ENCODE measurements around the gene HIRIP3.

HIRIP3 gene

DNA sequence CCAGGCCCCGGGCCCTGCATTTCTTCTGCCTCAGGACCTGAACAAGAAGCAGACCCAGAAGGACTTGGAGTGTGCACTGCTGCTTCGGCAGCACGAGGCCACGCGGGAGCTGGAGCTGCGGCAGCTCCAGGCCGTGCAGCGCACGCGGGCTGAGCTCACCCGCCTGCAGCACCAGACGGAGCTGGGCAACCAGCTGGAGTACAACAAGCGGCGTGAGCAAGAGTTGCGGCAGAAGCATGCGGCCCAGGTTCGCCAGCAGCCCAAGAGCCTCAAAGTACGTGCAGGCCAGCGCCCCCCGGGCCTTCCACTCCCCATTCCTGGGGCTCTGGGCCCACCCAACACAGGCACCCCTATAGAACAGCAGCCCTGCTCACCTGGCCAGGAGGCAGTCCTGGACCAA is 9.2 kb downstream of the HIRIP3 start:
- DNase-seq: no peak
- Mint-ChIP-seq H3K9me3 (no peaks in the 10 kb centered on the region), H3K27me3 (no peaks in the 10 kb centered on the region), H3K4me3 (no peak overlapping the region), H3K4me1 (ENCODE audit: low read depth) (no peaks in the 10 kb centered on the region), H3K27ac (no peak overlapping the region), H3K36me3 (ENCODE audit: low read depth) (peaks cover 89% of the 10 kb centered on the region)

DNA sequence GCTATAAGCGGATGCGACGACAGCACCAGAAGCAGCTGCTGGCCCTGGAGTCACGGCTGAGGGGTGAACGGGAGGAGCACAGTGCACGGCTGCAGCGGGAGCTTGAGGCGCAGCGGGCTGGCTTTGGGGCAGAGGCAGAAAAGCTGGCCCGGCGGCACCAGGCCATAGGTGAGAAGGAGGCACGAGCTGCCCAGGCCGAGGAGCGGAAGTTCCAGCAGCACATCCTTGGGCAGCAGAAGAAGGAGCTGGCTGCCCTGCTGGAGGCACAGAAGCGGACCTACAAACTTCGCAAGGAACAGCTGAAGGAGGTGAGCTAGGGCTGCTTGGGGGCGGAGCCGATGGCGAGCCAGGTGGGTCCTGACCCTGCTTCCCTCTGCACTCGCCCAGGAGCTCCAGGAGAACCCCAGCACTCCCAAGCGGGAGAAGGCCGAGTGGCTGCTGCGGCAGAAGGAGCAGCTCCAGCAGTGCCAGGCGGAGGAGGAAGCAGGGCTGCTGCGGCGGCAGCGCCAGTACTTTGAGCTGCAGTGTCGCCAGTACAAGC is 10.1 kb downstream of the HIRIP3 start:
- H3K4me1 Mint-ChIP-seq (ENCODE audit: low read depth): no peaks in the 10 kb centered on the region
- no peaks in the 10 kb centered on the region for H3K27me3 Mint-ChIP-seq
- H3K9me3 Mint-ChIP-seq: no peaks in the 10 kb centered on the region
- no peak overlapping the region for H3K4me3 Mint-ChIP-seq
- H3K27ac Mint-ChIP-seq: no peak overlapping the region
- DNase-seq: no peak
- H3K36me3 Mint-ChIP-seq (ENCODE audit: low read depth): peaks cover 93% of the 10 kb centered on the region

DNA sequence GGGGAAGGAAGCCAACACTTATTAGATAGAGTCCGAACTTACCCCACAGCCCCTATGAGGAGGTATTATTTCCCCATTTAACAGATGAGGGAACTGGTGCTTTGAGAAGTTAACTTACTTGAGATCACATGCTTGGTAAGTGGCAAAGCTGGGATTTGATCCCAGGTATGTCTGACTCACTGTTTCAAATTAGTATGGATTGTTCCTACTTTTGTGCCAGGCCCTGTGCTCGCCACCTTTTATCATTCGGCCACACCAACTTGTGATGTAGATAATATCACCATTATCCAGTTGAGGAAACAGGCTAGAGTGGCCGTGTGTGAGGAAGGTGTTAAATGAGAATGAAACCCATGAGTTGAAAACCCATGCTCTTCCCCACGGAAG is 10.7 kb downstream of the HIRIP3 start:
- peaks cover 93% of the 10 kb centered on the region for H3K36me3 Mint-ChIP-seq (ENCODE audit: low read depth)
- H3K27me3 Mint-ChIP-seq: no peaks in the 10 kb centered on the region
- no peak for DNase-seq
- H3K27ac Mint-ChIP-seq: no peak overlapping the region
- no peaks in the 10 kb centered on the region for H3K9me3 Mint-ChIP-seq
- no peak overlapping the region for H3K4me3 Mint-ChIP-seq
- H3K4me1 Mint-ChIP-seq (ENCODE audit: low read depth): no peaks in the 10 kb centered on the region

DNA sequence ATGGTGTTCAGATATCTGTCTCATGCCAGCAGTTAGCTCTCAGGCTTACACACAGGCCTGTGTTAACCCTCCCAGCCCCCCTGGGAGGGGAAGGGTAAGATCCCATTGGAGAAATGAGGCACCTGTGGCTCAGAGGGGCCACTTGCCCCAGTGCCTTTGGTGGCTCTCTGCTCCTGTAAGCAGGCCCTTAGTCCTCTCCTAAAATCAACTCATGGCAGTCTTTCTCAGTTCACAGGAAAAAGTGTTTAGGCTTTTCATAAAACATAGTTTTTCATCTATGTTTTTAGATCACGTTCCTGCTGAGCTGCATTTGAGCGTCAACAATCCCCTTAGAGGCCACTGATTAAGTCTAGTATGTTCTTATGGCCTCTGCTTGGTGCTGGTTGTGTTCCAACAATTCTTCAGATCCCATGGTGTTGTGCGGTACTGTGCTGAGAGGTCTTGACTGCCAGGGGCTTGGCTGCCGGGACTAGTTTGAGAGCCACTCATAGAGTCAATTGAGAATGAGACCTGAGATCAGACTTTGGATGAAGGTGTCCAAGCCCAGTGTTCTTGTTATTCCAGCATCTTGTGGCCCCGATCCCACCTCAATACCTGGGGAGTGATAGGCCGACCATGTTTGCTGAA is 11.2 kb downstream of the HIRIP3 start:
- H3K4me1 Mint-ChIP-seq (ENCODE audit: low read depth): no peaks in the 10 kb centered on the region
- no peak for DNase-seq
- peaks cover 93% of the 10 kb centered on the region for H3K36me3 Mint-ChIP-seq (ENCODE audit: low read depth)
- no peaks in the 10 kb centered on the region for H3K27me3 Mint-ChIP-seq
- H3K9me3 Mint-ChIP-seq: no peaks in the 10 kb centered on the region
- H3K27ac Mint-ChIP-seq: no peak overlapping the region
- H3K4me3 Mint-ChIP-seq: no peak overlapping the region

DNA sequence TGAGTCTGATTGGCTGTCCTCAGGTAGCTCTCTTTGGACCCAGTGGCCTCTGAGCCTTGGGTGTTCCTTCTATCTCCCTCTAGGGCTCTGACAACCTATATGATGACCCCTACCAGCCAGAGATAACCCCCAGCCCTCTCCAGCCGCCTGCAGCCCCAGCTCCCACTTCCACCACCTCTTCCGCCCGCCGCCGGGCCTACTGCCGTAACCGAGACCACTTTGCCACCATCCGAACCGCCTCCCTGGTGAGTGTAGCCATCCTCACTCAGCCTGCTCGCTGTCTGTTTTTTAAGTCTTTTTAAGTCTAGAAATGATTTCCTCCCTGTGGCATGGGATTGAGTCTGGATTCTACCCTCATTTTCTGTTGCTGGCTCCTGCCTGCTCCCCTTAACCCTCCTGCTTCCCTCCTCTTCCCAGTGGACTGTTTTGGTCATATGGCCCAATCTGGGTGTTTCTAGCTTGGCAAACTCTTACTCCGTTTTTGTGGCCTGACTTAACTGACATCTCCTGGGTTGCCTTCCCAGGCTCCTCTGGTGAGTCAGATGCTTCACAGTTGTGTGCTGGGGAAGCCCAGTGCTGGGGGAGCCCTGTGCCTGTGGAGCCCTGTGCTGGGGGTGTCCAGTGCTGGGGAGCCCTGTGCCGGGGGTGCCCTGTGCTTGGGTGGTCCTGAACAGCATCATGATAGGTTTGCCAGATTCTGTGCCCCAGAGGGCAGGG is 11.8 kb downstream of the HIRIP3 start:
- H3K27ac Mint-ChIP-seq: no peak overlapping the region
- H3K9me3 Mint-ChIP-seq: no peaks in the 10 kb centered on the region
- H3K27me3 Mint-ChIP-seq: no peaks in the 10 kb centered on the region
- no peak overlapping the region for H3K4me3 Mint-ChIP-seq
- no peak for DNase-seq
- H3K36me3 Mint-ChIP-seq (ENCODE audit: low read depth): peaks cover 94% of the 10 kb centered on the region
- H3K4me1 Mint-ChIP-seq (ENCODE audit: low read depth): no peaks in the 10 kb centered on the region

DNA sequence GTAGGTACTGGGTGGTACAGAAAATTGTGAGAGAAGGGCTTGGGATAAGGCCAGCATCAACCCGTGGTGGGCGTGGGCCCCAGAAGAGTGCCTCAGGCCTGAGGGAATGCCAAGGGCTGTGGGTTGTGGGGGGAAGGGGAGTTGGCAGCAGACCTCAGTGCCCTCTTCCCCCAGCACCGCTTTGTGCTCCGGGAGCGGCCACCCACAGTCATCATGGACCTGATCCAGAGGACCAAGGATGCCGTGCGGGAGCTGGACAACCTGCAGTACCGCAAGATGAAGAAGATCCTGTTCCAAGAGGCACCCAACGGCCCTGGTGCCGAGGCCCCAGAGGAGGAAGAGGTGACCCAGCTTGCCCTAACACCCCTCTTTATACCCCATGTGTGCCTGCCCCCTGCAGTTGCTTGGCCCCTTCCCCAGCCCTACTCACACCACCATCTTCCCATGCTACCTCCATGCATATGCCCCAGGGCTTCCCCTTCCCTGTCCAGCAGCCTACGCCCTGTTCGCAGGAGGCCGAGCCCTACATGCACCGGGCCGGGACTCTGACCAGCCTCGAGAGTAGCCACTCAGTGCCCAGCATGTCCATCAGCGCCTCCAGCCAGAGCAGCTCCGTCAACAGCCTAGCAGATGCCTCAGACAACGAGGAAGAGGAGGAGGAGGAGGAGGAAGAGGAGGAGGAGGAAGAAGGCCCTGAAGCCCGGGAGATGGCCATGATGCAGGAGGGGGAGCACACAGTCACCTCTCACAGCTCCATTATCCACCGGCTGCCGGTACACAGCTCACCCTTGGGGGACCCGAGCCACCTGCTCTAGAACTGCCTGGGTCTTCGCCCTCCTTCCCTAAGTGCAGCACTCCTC is 12.6 kb downstream of the HIRIP3 start:
- Mint-ChIP-seq H3K27ac (no peak overlapping the region), H3K36me3 (ENCODE audit: low read depth) (peaks cover 94% of the 10 kb centered on the region)

DNA sequence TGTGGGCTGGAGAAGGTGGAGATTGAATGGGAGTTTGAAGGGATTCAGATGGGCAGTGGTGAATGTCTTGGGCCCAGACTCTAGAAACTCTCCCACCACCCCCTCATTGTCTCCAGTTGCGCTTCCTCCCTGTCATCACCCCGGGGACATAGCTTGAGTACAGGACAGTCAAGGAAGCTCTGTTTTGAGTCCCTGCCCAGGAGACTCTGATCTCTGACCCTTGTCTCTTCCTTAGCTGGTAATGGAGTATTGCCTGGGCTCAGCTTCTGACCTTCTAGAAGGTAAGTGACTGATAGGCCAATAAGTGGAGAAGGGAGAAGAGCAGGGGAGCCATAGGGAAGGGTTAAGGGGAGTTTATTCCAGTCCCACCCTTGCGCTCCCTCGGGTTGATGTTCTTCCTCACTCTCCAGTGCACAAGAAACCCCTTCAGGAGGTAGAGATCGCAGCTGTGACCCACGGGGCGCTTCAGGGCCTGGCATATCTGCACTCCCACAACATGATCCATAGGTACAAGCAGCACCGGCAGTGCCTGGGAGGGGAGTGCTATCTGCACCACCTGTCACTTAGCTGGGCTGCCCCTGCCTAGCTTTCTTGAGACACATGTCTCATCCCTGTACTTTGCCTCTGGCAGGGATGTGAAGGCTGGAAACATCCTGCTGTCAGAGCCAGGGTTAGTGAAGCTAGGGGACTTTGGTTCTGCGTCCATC is 16.7 kb downstream of the HIRIP3 start:
- Mint-ChIP-seq H3K27me3 (no peaks in the 10 kb centered on the region), H3K4me1 (ENCODE audit: low read depth) (peaks cover 27% of the 10 kb centered on the region), H3K4me3 (no peak overlapping the region), H3K27ac (peak overlapping the region; percentile 20), H3K9me3 (no peaks in the 10 kb centered on the region), H3K36me3 (ENCODE audit: low read depth) (peaks cover 86% of the 10 kb centered on the region)
- no peak for DNase-seq

More for the DNA sequence above, 12.6 kb downstream of the HIRIP3 start:
- no peak for DNase-seq
- no peaks in the 10 kb centered on the region for H3K4me1 Mint-ChIP-seq (ENCODE audit: low read depth)
- no peak overlapping the region for H3K4me3 Mint-ChIP-seq
- no peaks in the 10 kb centered on the region for H3K9me3 Mint-ChIP-seq
- no peaks in the 10 kb centered on the region for H3K27me3 Mint-ChIP-seq

DNA sequence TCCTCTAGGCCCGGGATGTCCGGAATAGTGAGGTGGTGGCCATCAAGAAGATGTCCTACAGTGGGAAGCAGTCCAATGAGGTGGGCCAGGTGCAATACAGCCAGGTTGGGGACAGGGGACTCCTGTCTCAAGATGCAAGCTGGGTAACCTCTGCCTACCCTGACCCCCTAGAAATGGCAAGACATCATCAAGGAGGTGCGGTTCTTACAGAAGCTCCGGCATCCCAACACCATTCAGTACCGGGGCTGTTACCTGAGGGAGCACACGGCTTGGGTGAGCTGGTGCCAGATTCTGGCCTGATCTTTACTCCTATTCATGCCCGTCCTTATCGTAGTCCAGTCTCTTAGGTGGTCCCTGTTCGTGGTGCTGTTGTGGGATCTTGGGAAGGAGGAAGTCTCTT is 17.3 kb downstream of the HIRIP3 start:
- Mint-ChIP-seq H3K9me3 (peaks cover 4% of the 10 kb centered on the region), H3K27me3 (no peaks in the 10 kb centered on the region), H3K36me3 (ENCODE audit: low read depth) (peaks cover 84% of the 10 kb centered on the region), H3K27ac (peak overlapping the region; percentile 31), H3K4me1 (ENCODE audit: low read depth) (peaks cover 31% of the 10 kb centered on the region), H3K4me3 (no peak overlapping the region)
- DNase-seq: no peak

DNA sequence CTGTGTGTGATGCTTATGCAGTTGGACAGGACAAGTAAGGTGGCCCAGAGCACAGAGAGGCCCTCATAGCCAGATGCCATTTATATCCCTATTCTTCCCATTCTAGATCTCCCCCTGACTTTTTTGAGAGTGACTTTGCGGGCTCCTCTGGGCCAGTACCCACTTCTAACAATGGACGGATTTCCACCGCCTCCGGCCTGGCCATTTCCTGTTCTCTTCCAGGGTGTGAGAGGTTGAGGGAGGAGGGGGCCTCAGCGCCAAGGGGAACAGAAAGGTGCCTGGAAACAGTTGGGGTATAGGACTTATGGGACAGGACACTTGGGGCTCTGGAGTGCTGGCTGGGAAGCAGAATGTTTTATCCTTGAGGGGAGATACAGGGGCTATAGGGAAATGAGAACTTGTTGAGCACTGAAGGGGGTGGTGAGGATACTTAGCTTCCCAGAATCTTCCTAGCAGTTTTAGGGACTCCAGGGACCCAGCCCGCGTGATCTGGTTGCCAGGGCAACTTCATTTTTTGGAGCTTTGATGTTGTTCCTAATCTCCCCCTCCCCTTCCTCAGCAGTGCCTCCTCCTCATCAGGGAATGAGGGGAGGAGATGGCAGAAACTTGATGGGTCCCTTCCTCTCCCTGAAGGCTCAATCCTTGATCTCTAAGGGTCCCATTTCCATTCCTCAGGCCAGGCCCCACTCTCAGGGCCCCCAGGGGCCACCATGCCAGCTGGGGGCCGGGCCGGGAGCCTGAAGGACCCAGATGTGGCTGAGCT is 18.2 kb downstream of the HIRIP3 start:
- Mint-ChIP-seq H3K4me1 (ENCODE audit: low read depth) (peaks cover 35% of the 10 kb centered on the region), H3K36me3 (ENCODE audit: low read depth) (peaks cover 81% of the 10 kb centered on the region), H3K4me3 (no peak overlapping the region), H3K27ac (peak overlapping the region; percentile 95), H3K27me3 (no peaks in the 10 kb centered on the region), H3K9me3 (peaks cover 8% of the 10 kb centered on the region)
- no peak for DNase-seq

DNA sequence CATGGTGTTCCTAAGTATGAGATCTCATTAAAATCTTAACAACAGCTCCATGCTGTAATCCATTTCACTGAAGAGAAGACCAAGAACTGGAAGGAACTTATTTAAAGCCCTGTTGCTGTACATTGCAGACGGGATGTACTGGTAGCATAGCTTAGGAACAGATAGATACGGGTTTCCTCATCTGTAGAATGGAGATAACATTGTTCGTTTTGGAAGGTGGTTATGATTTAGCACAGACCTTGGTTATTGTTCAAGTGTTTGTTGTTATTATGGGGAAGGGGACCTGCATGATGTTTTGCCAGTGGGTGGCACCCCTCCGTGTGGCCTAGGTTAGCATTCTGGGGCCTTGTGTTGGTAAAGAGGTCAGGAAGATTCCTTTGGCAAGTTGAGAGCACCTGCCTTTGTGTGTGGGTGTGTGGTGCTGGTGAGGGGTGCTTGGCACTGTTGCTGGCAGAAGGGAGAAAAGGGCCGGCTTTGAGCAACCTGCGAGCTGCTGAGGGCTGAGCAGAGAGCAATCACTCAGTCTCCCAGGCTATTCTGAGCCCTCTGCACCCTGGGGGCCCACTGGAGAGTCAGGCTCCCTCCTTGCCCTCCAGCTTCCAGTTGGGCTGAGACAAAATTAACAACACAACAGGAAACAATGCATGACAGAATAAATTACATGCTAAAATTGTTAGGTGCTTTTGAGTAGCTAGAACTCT is 19.5 kb downstream of the HIRIP3 start:
- peaks cover 8% of the 10 kb centered on the region for H3K9me3 Mint-ChIP-seq
- peak overlapping the region; percentile 95 for H3K27ac Mint-ChIP-seq
- H3K4me3 Mint-ChIP-seq: peak overlapping the region; percentile 93
- no peaks in the 10 kb centered on the region for H3K27me3 Mint-ChIP-seq
- H3K36me3 Mint-ChIP-seq (ENCODE audit: low read depth): peaks cover 75% of the 10 kb centered on the region
- H3K4me1 Mint-ChIP-seq (ENCODE audit: low read depth): peaks cover 35% of the 10 kb centered on the region
- DNase-seq: no peak

DNA sequence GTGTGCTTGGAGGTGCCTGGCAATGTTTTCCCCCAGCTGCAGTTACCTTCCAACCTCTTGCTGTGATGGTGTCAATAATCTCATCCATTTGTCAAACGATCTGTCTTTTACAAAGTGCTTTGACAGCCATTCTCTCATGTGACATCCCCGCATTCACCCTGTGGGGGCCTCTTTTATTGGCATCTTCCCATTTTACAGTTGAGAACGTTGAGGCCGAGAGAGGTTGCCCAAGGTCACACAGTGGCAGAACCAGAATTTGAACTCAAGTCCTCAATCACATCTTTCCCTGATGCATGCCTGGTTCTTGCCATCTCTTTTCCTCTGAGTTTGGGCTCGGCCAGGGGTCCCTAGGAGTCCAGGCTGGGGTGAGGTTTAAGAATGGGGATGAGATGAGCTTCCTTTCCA is 20.3 kb downstream of the HIRIP3 start:
- Mint-ChIP-seq H3K4me1 (ENCODE audit: low read depth) (peaks cover 35% of the 10 kb centered on the region), H3K9me3 (peaks cover 8% of the 10 kb centered on the region), H3K27me3 (no peaks in the 10 kb centered on the region)

DNA sequence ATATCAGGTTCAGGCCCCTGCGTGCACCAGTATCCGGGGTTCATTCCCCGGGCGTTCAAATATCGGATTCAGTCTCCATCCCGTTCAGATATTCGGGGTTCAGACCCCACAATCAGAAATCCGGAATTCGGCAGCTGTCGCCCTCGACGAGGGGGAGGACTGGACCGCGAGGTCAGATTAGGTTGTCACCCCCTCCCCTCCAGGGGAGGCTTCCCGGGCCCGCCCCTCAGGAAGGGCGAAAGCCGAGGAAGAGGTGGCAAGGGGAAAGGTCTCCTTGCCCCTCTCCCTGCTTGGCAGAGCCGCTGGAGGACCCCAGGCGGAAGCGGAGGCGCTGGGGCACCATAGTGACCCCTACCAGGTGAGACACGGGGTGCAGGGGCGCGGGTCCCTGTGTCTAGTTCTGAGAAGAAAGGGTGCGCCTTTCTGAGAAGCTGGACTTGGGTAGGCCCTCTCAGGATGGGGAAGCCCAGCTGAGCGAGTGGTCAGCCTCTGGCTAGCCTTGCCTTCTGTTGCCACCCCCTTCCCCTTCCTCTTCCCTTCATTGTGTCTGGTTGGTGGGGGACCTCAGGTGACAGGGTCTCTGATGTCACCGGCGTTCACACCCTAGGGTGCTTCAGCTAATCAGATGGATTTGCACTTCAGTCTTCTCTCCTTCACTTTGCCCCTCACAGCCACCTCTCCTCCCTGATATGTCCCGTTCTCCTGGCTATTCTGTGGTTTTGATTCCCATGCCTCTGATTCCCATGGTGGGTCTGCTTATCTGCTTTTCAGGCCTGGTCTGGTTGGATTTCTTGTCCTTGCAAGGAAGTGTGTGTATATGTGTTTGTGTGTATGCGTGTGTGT is 20.9 kb downstream of the HIRIP3 start:
- Mint-ChIP-seq H3K4me1 (ENCODE audit: low read depth) (peaks cover 35% of the 10 kb centered on the region), H3K4me3 (peak overlapping the region; percentile 93), H3K27ac (peak overlapping the region; percentile 95), H3K9me3 (peaks cover 8% of the 10 kb centered on the region), H3K27me3 (no peaks in the 10 kb centered on the region), H3K36me3 (ENCODE audit: low read depth) (peaks cover 66% of the 10 kb centered on the region)
- peak; percentile 42 for DNase-seq

More for the DNA sequence above, 20.3 kb downstream of the HIRIP3 start:
- no peak for DNase-seq
- H3K27ac Mint-ChIP-seq: peak overlapping the region; percentile 95
- peaks cover 67% of the 10 kb centered on the region for H3K36me3 Mint-ChIP-seq (ENCODE audit: low read depth)
- H3K4me3 Mint-ChIP-seq: peak overlapping the region; percentile 93

Measured in activated T-cell treated with anti-CD3 and anti-CD28 coated beads, Interleukin-2, amount 50 U/mL, for 24 hours (primary cell).